ENCODE data around the gene EDAR. TPM values are rescaled to one million over a fixed set of nuclear protein-coding genes. Genes with fewer than 3 reads are reported as not detected.

The EDAR gene
- total RNA-seq, 1 donor from 2014 or later: not detected

DNA sequence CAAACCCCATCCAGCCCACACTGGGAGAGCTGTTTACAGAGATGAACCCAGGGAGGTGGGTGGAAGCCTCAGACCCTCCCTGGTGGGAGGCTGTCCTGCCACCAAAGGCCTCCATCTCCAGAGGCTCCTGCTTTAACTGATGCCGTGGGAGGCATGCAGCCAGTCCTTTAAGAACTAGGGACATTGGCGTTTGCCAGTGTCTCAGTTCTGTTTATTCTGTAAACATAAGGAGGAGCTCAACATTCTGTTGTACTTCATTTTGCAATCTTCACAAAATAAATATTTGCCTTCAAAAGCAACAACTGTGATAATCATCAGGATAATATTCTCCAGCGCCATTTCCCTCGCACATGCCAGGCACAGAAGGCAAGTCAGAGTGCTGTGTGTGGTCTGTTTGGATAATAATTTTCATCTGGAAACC lies 6.8 kb downstream of the EDAR start:
- Mint-ChIP-seq H3K9me3 (no peaks in the 10 kb centered on the region), H3K27me3 (peaks cover 5% of the 10 kb centered on the region), H3K4me1 (no peaks in the 10 kb centered on the region), H3K27ac (no peak overlapping the region), H3K36me3 (ENCODE audit: low read depth) (no peaks in the 10 kb centered on the region), H3K4me3 (no peak overlapping the region)
- ChIA-PET CTCF (no interaction called here), POLR2A (no interaction called here)
- TF ChIP-seq, protein P1, sequence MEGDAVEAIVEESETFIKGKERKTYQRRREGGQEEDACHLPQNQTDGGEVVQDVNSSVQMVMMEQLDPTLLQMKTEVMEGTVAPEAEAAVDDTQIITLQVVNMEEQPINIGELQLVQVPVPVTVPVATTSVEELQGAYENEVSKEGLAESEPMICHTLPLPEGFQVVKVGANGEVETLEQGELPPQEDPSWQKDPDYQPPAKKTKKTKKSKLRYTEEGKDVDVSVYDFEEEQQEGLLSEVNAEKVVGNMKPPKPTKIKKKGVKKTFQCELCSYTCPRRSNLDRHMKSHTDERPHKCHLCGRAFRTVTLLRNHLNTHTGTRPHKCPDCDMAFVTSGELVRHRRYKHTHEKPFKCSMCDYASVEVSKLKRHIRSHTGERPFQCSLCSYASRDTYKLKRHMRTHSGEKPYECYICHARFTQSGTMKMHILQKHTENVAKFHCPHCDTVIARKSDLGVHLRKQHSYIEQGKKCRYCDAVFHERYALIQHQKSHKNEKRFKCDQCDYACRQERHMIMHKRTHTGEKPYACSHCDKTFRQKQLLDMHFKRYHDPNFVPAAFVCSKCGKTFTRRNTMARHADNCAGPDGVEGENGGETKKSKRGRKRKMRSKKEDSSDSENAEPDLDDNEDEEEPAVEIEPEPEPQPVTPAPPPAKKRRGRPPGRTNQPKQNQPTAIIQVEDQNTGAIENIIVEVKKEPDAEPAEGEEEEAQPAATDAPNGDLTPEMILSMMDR (IDR thresholded peaks at IDR 0.05): no peak
- DNase-seq (no peak), ATAC-seq (ENCODE audit: low read depth) (no peak)
- intact Hi-C loops (cut with micrococcal nuclease): loop anchor here (10.0 kb wide), 1 partner anchor 287 kb away; no protein-coding TSS in a partner anchor

DNA sequence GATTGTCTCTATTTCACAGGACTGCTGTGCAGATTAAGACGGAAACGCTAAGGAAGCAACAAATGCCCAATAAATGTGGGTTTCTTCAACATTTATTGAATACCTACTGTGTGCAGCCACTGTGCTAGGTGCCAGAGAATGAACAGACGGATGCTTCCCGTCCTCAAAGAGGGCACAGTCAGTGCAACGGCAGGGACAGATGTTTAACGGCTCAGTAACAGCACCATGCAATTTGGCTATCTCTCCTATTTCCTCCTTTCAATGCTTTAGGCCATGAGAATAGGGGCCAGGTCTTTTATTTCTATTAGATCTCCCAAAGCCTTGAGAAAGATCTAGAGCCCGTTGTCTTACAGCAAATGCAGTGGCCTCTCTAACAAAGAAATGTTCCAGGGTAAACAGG lies 7.2 kb downstream of the EDAR start:
- ATAC-seq (ENCODE audit: low read depth) (no peak), DNase-seq (no peak)
- Mint-ChIP-seq H3K9me3 (no peaks in the 10 kb centered on the region), H3K36me3 (ENCODE audit: low read depth) (no peaks in the 10 kb centered on the region), H3K4me1 (no peaks in the 10 kb centered on the region), H3K4me3 (no peak overlapping the region), H3K27me3 (peaks cover 4% of the 10 kb centered on the region), H3K27ac (no peak overlapping the region)
- TF ChIP-seq, protein P1 (IDR thresholded peaks at IDR 0.05): no peak
- POLR2A ChIA-PET: no interaction called here
- CTCF ChIA-PET: no interaction called here
- intact Hi-C loops (cut with micrococcal nuclease): loop anchor here (10.0 kb wide), 1 partner anchor 287 kb away; no protein-coding TSS in a partner anchor

DNA sequence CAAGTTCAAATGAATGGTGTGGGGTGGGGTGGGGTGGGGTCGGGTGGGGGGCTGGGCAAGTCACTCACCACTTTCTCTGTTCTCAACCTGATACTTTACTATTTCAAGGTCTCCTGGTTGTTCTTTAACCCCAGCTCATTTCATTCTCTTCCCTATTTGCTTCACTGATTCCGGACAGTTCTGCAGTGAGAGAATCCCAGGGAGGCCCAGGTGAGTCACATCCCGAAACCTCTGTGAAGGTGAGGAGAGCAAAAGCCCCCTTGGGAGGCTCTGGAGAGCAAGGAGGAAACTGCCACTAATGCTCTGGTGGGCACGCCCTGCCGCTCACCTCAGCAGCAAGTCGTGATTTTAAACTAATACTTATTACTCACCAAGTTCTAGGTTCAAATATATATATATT lies 8.9 kb downstream of the EDAR start:
- intact Hi-C loops (cut with micrococcal nuclease): loop anchor here (10.0 kb wide), 1 partner anchor 285 kb away; no protein-coding TSS in a partner anchor
- Mint-ChIP-seq H3K4me1 (no peaks in the 10 kb centered on the region), H3K27ac (no peak overlapping the region), H3K9me3 (no peaks in the 10 kb centered on the region), H3K4me3 (no peak overlapping the region), H3K36me3 (ENCODE audit: low read depth) (no peaks in the 10 kb centered on the region), H3K27me3 (peaks cover 1% of the 10 kb centered on the region)
- ChIA-PET CTCF (no interaction called here), POLR2A (no interaction called here)
- DNase-seq (no peak), ATAC-seq (ENCODE audit: low read depth) (no peak)
- TF ChIP-seq, protein P1 (IDR thresholded peaks at IDR 0.05): no peak

DNA sequence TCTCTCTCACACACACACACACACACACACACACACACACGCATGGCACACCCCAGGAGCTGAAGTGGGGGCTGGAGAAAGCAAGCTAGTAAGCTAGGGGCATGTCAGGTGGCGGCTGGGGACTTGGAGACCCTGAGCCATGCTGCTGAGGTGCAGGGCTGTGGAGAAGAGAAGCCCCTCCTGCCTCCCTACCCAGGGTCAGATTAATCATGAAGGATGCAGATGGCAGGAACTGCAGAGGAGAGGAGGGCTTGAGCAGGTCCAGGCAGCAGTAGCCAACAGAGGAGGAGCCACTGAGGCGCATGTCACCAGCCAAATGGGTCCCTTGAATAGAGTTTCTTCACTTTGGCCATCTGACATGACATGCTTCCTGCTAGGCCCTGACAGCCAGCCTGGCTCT lies 9.6 kb downstream of the EDAR start:
- intact Hi-C loops (cut with micrococcal nuclease): no loop called here
- H3K4me3 Mint-ChIP-seq: no peak overlapping the region
- H3K4me1 Mint-ChIP-seq: no peaks in the 10 kb centered on the region
- H3K9me3 Mint-ChIP-seq: no peaks in the 10 kb centered on the region
- DNase-seq (no peak), ATAC-seq (ENCODE audit: low read depth) (no peak)
- ChIA-PET CTCF (no interaction called here), POLR2A (no interaction called here)
- H3K36me3 Mint-ChIP-seq (ENCODE audit: low read depth): no peaks in the 10 kb centered on the region
- H3K27me3 Mint-ChIP-seq: peaks cover 1% of the 10 kb centered on the region
- TF ChIP-seq, protein P1 (IDR thresholded peaks at IDR 0.05): no peak
- no peak overlapping the region for H3K27ac Mint-ChIP-seq

DNA sequence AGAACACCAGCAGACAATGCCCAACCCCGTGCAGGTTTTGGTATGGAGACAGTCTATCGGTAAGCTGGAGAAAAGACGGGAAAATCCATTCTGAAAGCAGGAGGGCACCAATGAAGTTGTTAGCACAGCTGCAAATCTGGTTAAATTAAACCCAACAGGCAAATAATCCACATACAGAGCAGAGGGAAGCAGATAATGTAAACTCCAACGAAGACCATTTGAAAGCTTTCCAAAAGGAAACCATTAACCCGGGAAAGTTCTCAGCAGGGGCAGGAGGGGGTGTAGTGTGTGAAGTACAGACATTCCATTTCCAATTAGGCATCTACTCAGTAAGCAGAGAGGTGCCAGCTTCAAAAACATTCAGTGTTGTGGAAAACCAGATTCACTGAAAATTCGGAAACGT lies 10.3 kb downstream of the EDAR start:
- no peak overlapping the region for H3K4me3 Mint-ChIP-seq
- no peaks in the 10 kb centered on the region for H3K36me3 Mint-ChIP-seq (ENCODE audit: low read depth)
- no peaks in the 10 kb centered on the region for H3K9me3 Mint-ChIP-seq
- POLR2A ChIA-PET: no interaction called here
- DNase-seq (no peak), ATAC-seq (ENCODE audit: low read depth) (no peak)
- intact Hi-C loops (cut with micrococcal nuclease): no loop called here
- TF ChIP-seq, protein P1 (IDR thresholded peaks at IDR 0.05): no peak
- CTCF ChIA-PET: no interaction called here
- H3K27ac Mint-ChIP-seq: no peak overlapping the region
- peaks cover 1% of the 10 kb centered on the region for H3K27me3 Mint-ChIP-seq
- H3K4me1 Mint-ChIP-seq: no peaks in the 10 kb centered on the region
